Measurements from ENCODE around the gene EML1. TPM values are rescaled to one million over a fixed set of nuclear protein-coding genes. Genes with fewer than 3 reads are reported as not detected.

EML1 gene
- total RNA-seq, 1 experiment from 2014 or later, result 7.2 TPM

GRCh38 chr14:99969673-99970322 lies 176.6 kb downstream of the EML1 start:
- intact Hi-C loops (cut with micrococcal nuclease; ENCODE audit: unreplicated experiment), result no loop called here
- Mint-ChIP-seq H3K36me3 (ENCODE audit: insufficient read depth, unreplicated experiment) (peaks cover 5% of the 10 kb centered on the region), H3K9me3 (ENCODE audit: unreplicated experiment) (peaks cover 9% of the 10 kb centered on the region), H3K27ac (ENCODE audit: unreplicated experiment) (no peak overlapping the region), H3K4me1 (ENCODE audit: low read depth, unreplicated experiment) (no peaks in the 10 kb centered on the region), H3K4me3 (ENCODE audit: unreplicated experiment) (no peak overlapping the region), H3K27me3 (ENCODE audit: insufficient read depth, unreplicated experiment) (peaks cover 2% of the 10 kb centered on the region)
- Histone ChIP-seq H3K36me3 (ENCODE audit: control insufficient read depth, insufficient read depth, low read length) (no peaks in the 10 kb centered on the region), H3K4me1 (no peaks in the 10 kb centered on the region), H3K27me3 (replicated peaks; ENCODE audit: control insufficient read depth, insufficient read depth, low read length) (no peaks in the 10 kb centered on the region), H3K4me3 (ENCODE audit: low read depth, low read length) (no peak overlapping the region), H3K9me3 (peaks cover 4% of the 10 kb centered on the region; the same call in 1 of the 2 replicates)
- BruUV-seq (replicated peaks), result no TSS peak
- POLR2A ChIA-PET, result no interaction called here
- CTCF ChIA-PET, result no interaction called here
- TF ChIP-seq CTCF (IDR thresholded peaks at IDR 0.05; ENCODE audit: insufficient read depth in 1 of 2, low read depth in 1 of 2, low read length in 1 of 2, severe bottlenecking in 1 of 2, unreplicated experiment in 1 of 2), result no peak
- no peak for DNase-seq

- BruUV-seq (replicated peaks), result no TSS peak
- TF ChIP-seq CTCF (IDR thresholded peaks at IDR 0.05; ENCODE audit: insufficient read depth in 1 of 2, low read depth in 1 of 2, low read length in 1 of 2, severe bottlenecking in 1 of 2, unreplicated experiment in 1 of 2), result no peak
- H3K27me3 ChIP-seq (replicated peaks; ENCODE audit: control insufficient read depth, insufficient read depth, low read length), result no peaks in the 10 kb centered on the region
- H3K4me1 ChIP-seq, result no peaks in the 10 kb centered on the region
- H3K4me3 ChIP-seq (ENCODE audit: low read depth, low read length), result no peak overlapping the region
- ChIA-PET CTCF (no interaction called here), POLR2A (no interaction called here)
- intact Hi-C loops (cut with micrococcal nuclease; ENCODE audit: unreplicated experiment), result no loop called here
- peaks cover 9% of the 10 kb centered on the region for H3K9me3 Mint-ChIP-seq (ENCODE audit: unreplicated experiment)
- no peaks in the 10 kb centered on the region for H3K36me3 ChIP-seq (ENCODE audit: control insufficient read depth, insufficient read depth, low read length)
- H3K36me3 Mint-ChIP-seq (ENCODE audit: insufficient read depth, unreplicated experiment), result peaks cover 5% of the 10 kb centered on the region
- H3K4me3 Mint-ChIP-seq (ENCODE audit: unreplicated experiment), result no peak overlapping the region
- H3K27ac Mint-ChIP-seq (ENCODE audit: unreplicated experiment), result no peak overlapping the region
- H3K4me1 Mint-ChIP-seq (ENCODE audit: low read depth, unreplicated experiment), result no peaks in the 10 kb centered on the region
- DNase-seq, result no peak
- H3K9me3 ChIP-seq, result peaks cover 4% of the 10 kb centered on the region; the same call in 1 of the 2 replicates
- H3K27me3 Mint-ChIP-seq (ENCODE audit: insufficient read depth, unreplicated experiment), result peaks cover 2% of the 10 kb centered on the region
Measured at GRCh38 chr14:99971087-99971940, 178.1 kb downstream of the EML1 start.

GRCh38 chr14:99971941-99972747 lies 178.9 kb downstream of the EML1 start:
- POLR2A ChIA-PET, result no interaction called here
- Histone ChIP-seq H3K9me3 (peaks cover 4% of the 10 kb centered on the region; the same call in 1 of the 2 replicates), H3K27me3 (replicated peaks; ENCODE audit: control insufficient read depth, insufficient read depth, low read length) (no peaks in the 10 kb centered on the region), H3K4me3 (ENCODE audit: low read depth, low read length) (no peak overlapping the region), H3K36me3 (ENCODE audit: control insufficient read depth, insufficient read depth, low read length) (no peaks in the 10 kb centered on the region), H3K4me1 (no peaks in the 10 kb centered on the region)
- no peak overlapping the region for H3K27ac Mint-ChIP-seq (ENCODE audit: unreplicated experiment)
- CTCF ChIA-PET, result no interaction called here
- no peak for DNase-seq
- H3K4me3 Mint-ChIP-seq (ENCODE audit: unreplicated experiment), result no peak overlapping the region
- TF ChIP-seq CTCF (IDR thresholded peaks at IDR 0.05; ENCODE audit: insufficient read depth in 1 of 2, low read depth in 1 of 2, low read length in 1 of 2, severe bottlenecking in 1 of 2, unreplicated experiment in 1 of 2), result no peak
- peaks cover 5% of the 10 kb centered on the region for H3K36me3 Mint-ChIP-seq (ENCODE audit: insufficient read depth, unreplicated experiment)
- intact Hi-C loops (cut with micrococcal nuclease; ENCODE audit: unreplicated experiment), result no loop called here
- H3K4me1 Mint-ChIP-seq (ENCODE audit: low read depth, unreplicated experiment), result no peaks in the 10 kb centered on the region
- H3K9me3 Mint-ChIP-seq (ENCODE audit: unreplicated experiment), result peaks cover 9% of the 10 kb centered on the region
- no TSS peak for BruUV-seq (replicated peaks)
- H3K27me3 Mint-ChIP-seq (ENCODE audit: insufficient read depth, unreplicated experiment), result peaks cover 5% of the 10 kb centered on the region
